Activated naive CD8-positive, alpha-beta T cell treated with anti-CD3 and anti-CD28 coated beads, Interleukin-2, amount 10 ng/mL, durations not matched to agents 7 days and 5 days (primary cell): ENCODE data around the gene RAB31. TPM values are rescaled to one million over a fixed set of nuclear protein-coding genes. Genes with fewer than 3 reads are reported as not detected.

Experiments used
- ATAC-seq: fragments of 150-1000 bp; cut with Tn5 transposase; one replicate; pipeline ENCODE4 v1.10.0; 2021; ENCODE audit warnings: low read depth, moderate library complexity
- POLR2A ChIA-PET: fragments of 350-600 bp; sonication (Branson Sonifier 250); formaldehyde crosslinking; loops from one replicate; lab custom pipeline; 2021; ENCODE audit warnings: antibody characterized with exemption; lab: Charles Lee
- DNase-seq: peaks from one replicate; pipeline ENCODE4 v3.0.0; 2021
- H3K27ac Mint-ChIP-seq: one replicate; pipeline ENCODE4 v1.8.0; 2022; ENCODE audit warnings: mild to moderate bottlenecking, mixed read lengths
- H3K27me3 Mint-ChIP-seq: one replicate; pipeline ENCODE4 v1.8.0; 2022; ENCODE audit warnings: mild to moderate bottlenecking, moderate library complexity, mixed read lengths
- H3K36me3 Mint-ChIP-seq: one replicate; pipeline ENCODE4 v1.8.0; 2021; ENCODE audit warnings: mild to moderate bottlenecking, mixed read lengths
- H3K4me1 Mint-ChIP-seq: one replicate; pipeline ENCODE4 v1.8.0; 2021; ENCODE audit warnings: mixed read lengths
- H3K4me3 Mint-ChIP-seq: one replicate; pipeline ENCODE4 v1.8.0; 2022; ENCODE audit warnings: mild to moderate bottlenecking, moderate library complexity, mixed read lengths
- H3K9me3 Mint-ChIP-seq: one replicate; pipeline ENCODE4 v1.8.0; 2021; ENCODE audit warnings: mixed read lengths
- total RNA-seq, 2 experiments: library from RNA; stranded (reverse); gene quantifications; one replicate each; pipeline ENCODE4 v1.2.3, GENCODE V29; 2021

Gene RAB31
- total RNA-seq, 2 experiments from 2014 or later = 0.94 to 3.6 TPM

GRCh38 chr18:9741793-9742523 lies 33.9 kb downstream of the RAB31 start:
- Mint-ChIP-seq H3K4me3 (no peak overlapping the region), H3K27ac (no peak overlapping the region), H3K4me1 (no peaks in the 10 kb centered on the region), H3K36me3 (no peaks in the 10 kb centered on the region), H3K27me3 (peaks cover 61% of the 10 kb centered on the region), H3K9me3 (no peaks in the 10 kb centered on the region)
- DNase-seq = no peak
- POLR2A ChIA-PET = no interaction called here
- no peak for ATAC-seq

- DNase-seq = no peak
- Mint-ChIP-seq H3K27ac (no peak overlapping the region), H3K4me1 (no peaks in the 10 kb centered on the region), H3K9me3 (no peaks in the 10 kb centered on the region), H3K4me3 (no peak overlapping the region), H3K27me3 (peaks cover 61% of the 10 kb centered on the region), H3K36me3 (no peaks in the 10 kb centered on the region)
- ATAC-seq = no peak
- POLR2A ChIA-PET = interaction anchor here (0.6 kb wide), 1 partner anchor 846 kb away, joined by 4 read pairs; no protein-coding TSS in a partner anchor
Measured at GRCh38 chr18:9742524-9743131, 34.5 kb downstream of the RAB31 start.

- no peaks in the 10 kb centered on the region for H3K36me3 Mint-ChIP-seq
- no peaks in the 10 kb centered on the region for H3K4me1 Mint-ChIP-seq
- POLR2A ChIA-PET = interaction anchor here (0.6 kb wide), 1 partner anchor 845 kb away, joined by 4 read pairs; no protein-coding TSS in a partner anchor
- no peak overlapping the region for H3K4me3 Mint-ChIP-seq
- ATAC-seq (no peak), DNase-seq (no peak)
- H3K9me3 Mint-ChIP-seq = no peaks in the 10 kb centered on the region
- peaks cover 59% of the 10 kb centered on the region for H3K27me3 Mint-ChIP-seq
- no peak overlapping the region for H3K27ac Mint-ChIP-seq
Measured at GRCh38 chr18:9743200-9744016, 35.3 kb downstream of the RAB31 start.

GRCh38 chr18:9746958-9747357 lies 38.9 kb downstream of the RAB31 start:
- peaks cover 43% of the 10 kb centered on the region for H3K27me3 Mint-ChIP-seq
- no peaks in the 10 kb centered on the region for H3K9me3 Mint-ChIP-seq
- H3K4me1 Mint-ChIP-seq = no peaks in the 10 kb centered on the region
- POLR2A ChIA-PET = no interaction called here
- no peaks in the 10 kb centered on the region for H3K36me3 Mint-ChIP-seq
- no peak for ATAC-seq
- no peak overlapping the region for H3K4me3 Mint-ChIP-seq
- no peak overlapping the region for H3K27ac Mint-ChIP-seq
- DNase-seq = no peak

GRCh38 chr18:9749611-9750010 lies 41.5 kb downstream of the RAB31 start:
- H3K9me3 Mint-ChIP-seq = no peaks in the 10 kb centered on the region
- H3K4me1 Mint-ChIP-seq = no peaks in the 10 kb centered on the region
- H3K27ac Mint-ChIP-seq = no peak overlapping the region
- H3K27me3 Mint-ChIP-seq = peaks cover 22% of the 10 kb centered on the region
- ATAC-seq (no peak), DNase-seq (no peak)
- H3K4me3 Mint-ChIP-seq = no peak overlapping the region
- H3K36me3 Mint-ChIP-seq = no peaks in the 10 kb centered on the region
- POLR2A ChIA-PET = no interaction called here

- POLR2A ChIA-PET = no interaction called here
Measured at GRCh38 chr18:9750112-9750511, 42.0 kb downstream of the RAB31 start.

GRCh38 chr18:9750606-9751304 lies 42.7 kb downstream of the RAB31 start:
- Mint-ChIP-seq H3K9me3 (no peaks in the 10 kb centered on the region), H3K27ac (no peak overlapping the region), H3K4me3 (no peak overlapping the region), H3K4me1 (no peaks in the 10 kb centered on the region), H3K27me3 (peaks cover 14% of the 10 kb centered on the region), H3K36me3 (no peaks in the 10 kb centered on the region)
- POLR2A ChIA-PET = no interaction called here
- ATAC-seq (no peak), DNase-seq (no peak)

More at GRCh38 chr18:9750112-9750511, 42.0 kb downstream of the RAB31 start:
- Mint-ChIP-seq H3K4me3 (no peak overlapping the region), H3K27ac (no peak overlapping the region), H3K9me3 (no peaks in the 10 kb centered on the region), H3K27me3 (peaks cover 17% of the 10 kb centered on the region), H3K4me1 (no peaks in the 10 kb centered on the region), H3K36me3 (no peaks in the 10 kb centered on the region)
- no peak for DNase-seq
- no peak for ATAC-seq

GRCh38 chr18:9751371-9752031 lies 43.4 kb downstream of the RAB31 start:
- Mint-ChIP-seq H3K4me3 (no peak overlapping the region), H3K27ac (no peak overlapping the region), H3K9me3 (no peaks in the 10 kb centered on the region), H3K36me3 (no peaks in the 10 kb centered on the region), H3K4me1 (no peaks in the 10 kb centered on the region), H3K27me3 (peaks cover 12% of the 10 kb centered on the region)
- DNase-seq (no peak), ATAC-seq (no peak)
- POLR2A ChIA-PET = no interaction called here

- Mint-ChIP-seq H3K4me1 (peaks cover 2% of the 10 kb centered on the region), H3K36me3 (no peaks in the 10 kb centered on the region), H3K27ac (no peak overlapping the region), H3K9me3 (peaks cover under 1% of the 10 kb centered on the region), H3K4me3 (no peak overlapping the region), H3K27me3 (peaks cover 8% of the 10 kb centered on the region)
- POLR2A ChIA-PET = no interaction called here
- ATAC-seq (no peak), DNase-seq (no peak)
Measured at GRCh38 chr18:9753846-9754245, 45.7 kb downstream of the RAB31 start.

GRCh38 chr18:9755110-9755509 lies 47.0 kb downstream of the RAB31 start:
- H3K4me3 Mint-ChIP-seq = no peak overlapping the region
- H3K9me3 Mint-ChIP-seq = peaks cover 1% of the 10 kb centered on the region
- H3K4me1 Mint-ChIP-seq = peaks cover 4% of the 10 kb centered on the region
- POLR2A ChIA-PET = no interaction called here
- DNase-seq = no peak
- H3K36me3 Mint-ChIP-seq = no peaks in the 10 kb centered on the region
- no peak overlapping the region for H3K27ac Mint-ChIP-seq
- peaks cover 12% of the 10 kb centered on the region for H3K27me3 Mint-ChIP-seq
- no peak for ATAC-seq

- Mint-ChIP-seq H3K9me3 (peaks cover 1% of the 10 kb centered on the region), H3K36me3 (no peaks in the 10 kb centered on the region), H3K4me3 (no peak overlapping the region), H3K27ac (no peak overlapping the region), H3K27me3 (peaks cover 12% of the 10 kb centered on the region), H3K4me1 (peaks cover 4% of the 10 kb centered on the region)
- ATAC-seq (no peak), DNase-seq (no peak)
- POLR2A ChIA-PET = no interaction called here
Measured at GRCh38 chr18:9755615-9756014, 47.5 kb downstream of the RAB31 start.

GRCh38 chr18:9756271-9756932 lies 48.3 kb downstream of the RAB31 start:
- no peak for DNase-seq
- Mint-ChIP-seq H3K4me3 (no peak overlapping the region), H3K9me3 (peaks cover 1% of the 10 kb centered on the region), H3K4me1 (peaks cover 4% of the 10 kb centered on the region), H3K36me3 (no peaks in the 10 kb centered on the region), H3K27me3 (peaks cover 12% of the 10 kb centered on the region), H3K27ac (no peak overlapping the region)
- POLR2A ChIA-PET = no interaction called here
- no peak for ATAC-seq
